GM10248 (cell line): Measurements from ENCODE around the gene TCEA2.

Experiments
- CTCF ChIA-PET: fragments of 300-600 bp; sonication (Branson Sonifier 250); formaldehyde crosslinking; extraction: SDS; loops from one replicate; lab custom pipeline; 2021; ENCODE audit warnings: antibody characterized with exemption; lab: Yijun Ruan, JAX
- POLR2A ChIA-PET: fragments of 350-650 bp; sonication (Branson Sonifier 250); formaldehyde crosslinking; extraction: SDS; loops from one replicate; lab custom pipeline; 2020; ENCODE audit warnings: antibody characterized with exemption; lab: Yijun Ruan, JAX
- DNase-seq: peaks from one replicate; pipeline ENCODE4 v3.0.0; 2012; ENCODE audit errors: extremely low spot score
- TF ChIP-seq, protein P1 (sequence below): IDR thresholded peaks from 2 replicates; pipeline ENCODE4 v1.5.1; 2012; ENCODE audit warnings: mild to moderate bottlenecking, low read depth; ENCODE audit errors: extremely low read depth, missing control alignments, control extremely low read depth

The TCEA2 gene

GRCh38 chr20:64090165-64090564 is 27.2 kb downstream of the TCEA2 start:
- ChIA-PET POLR2A (no interaction called here), CTCF (interaction anchor here (1.4 kb wide), 1 partner anchor 32 kb away, joined by 3 read pairs; no protein-coding TSS in a partner anchor)
- TF ChIP-seq, protein P1, sequence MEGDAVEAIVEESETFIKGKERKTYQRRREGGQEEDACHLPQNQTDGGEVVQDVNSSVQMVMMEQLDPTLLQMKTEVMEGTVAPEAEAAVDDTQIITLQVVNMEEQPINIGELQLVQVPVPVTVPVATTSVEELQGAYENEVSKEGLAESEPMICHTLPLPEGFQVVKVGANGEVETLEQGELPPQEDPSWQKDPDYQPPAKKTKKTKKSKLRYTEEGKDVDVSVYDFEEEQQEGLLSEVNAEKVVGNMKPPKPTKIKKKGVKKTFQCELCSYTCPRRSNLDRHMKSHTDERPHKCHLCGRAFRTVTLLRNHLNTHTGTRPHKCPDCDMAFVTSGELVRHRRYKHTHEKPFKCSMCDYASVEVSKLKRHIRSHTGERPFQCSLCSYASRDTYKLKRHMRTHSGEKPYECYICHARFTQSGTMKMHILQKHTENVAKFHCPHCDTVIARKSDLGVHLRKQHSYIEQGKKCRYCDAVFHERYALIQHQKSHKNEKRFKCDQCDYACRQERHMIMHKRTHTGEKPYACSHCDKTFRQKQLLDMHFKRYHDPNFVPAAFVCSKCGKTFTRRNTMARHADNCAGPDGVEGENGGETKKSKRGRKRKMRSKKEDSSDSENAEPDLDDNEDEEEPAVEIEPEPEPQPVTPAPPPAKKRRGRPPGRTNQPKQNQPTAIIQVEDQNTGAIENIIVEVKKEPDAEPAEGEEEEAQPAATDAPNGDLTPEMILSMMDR: no peak
- no peak for DNase-seq

- TF ChIP-seq, protein P1: no peak
Measured at GRCh38 chr20:64091340-64091739, 28.3 kb downstream of the TCEA2 start.

DNA sequence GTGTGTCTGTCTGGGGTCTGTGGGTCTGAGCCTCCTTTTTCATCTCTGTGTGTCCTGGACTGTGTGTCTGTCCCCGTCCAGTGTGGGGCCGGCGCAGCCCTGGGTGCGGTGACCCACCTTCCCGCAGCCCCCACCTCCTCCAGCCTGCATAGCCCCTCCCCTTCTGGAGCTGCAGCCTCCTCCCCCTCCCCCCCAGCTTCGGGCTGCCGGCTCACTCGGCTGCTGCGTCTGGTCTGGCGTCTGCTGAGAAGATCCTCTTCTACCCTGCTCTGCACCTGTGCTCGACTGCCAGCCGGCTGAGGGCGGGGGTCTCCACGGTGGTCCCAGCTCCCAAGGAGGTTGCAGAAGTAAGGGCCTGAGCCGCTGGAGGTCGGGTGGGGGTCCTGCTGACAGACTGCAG is 28.8 kb downstream of the TCEA2 start:
- POLR2A ChIA-PET: no interaction called here
- TF ChIP-seq, protein P1: no peak
- CTCF ChIA-PET: no interaction called here
- DNase-seq: no peak

More at GRCh38 chr20:64091340-64091739, 28.3 kb downstream of the TCEA2 start:
- CTCF ChIA-PET: no interaction called here
- POLR2A ChIA-PET: no interaction called here
- no peak for DNase-seq

DNA sequence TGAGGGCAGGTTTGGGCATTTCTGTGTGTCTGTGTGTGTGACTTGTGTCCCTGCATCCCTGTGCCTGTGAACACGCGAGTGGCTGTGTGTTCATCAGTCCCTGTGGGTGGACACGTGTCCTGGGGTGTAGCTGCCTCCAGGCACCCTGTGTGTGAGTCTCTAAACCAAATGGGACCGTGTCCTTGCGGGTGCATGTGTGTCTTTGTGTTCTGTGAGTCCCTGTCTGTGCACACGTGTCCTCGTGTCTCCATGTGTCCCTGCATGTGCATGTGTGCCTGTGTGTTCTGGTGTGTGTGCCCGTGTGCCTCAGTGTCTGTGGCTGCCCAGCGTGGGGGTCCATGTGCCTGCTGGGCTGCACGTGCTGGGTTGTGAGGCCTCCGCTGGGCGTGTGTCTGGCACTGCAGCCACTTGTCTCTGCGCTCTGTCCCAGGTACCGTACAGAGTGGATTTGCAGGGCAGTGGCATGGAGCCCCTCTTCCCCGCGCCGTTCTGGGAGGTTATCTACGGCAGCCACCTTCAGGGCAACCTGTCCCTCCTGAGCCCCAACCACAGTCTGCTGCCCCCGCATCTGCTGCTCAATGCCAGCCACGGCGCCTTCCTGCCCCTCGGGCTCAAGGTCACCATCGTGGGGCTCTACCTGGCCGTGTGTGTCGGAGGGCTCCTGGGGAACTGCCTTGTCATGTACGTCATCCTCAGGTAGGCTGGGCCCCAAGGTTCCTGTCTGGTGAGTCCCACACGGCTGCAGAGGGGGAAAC is 29.4 kb downstream of the TCEA2 start:
- ChIA-PET CTCF (interaction anchor here (1.0 kb wide), 1 partner anchor 8 kb away, joined by 3 read pairs; the partner anchor contains the start of gene LKAAEAR1), POLR2A (no interaction called here)

GRCh38 chr20:64093013-64093503 is 30.1 kb downstream of the TCEA2 start:
- TF ChIP-seq, protein P1: no peak
- CTCF ChIA-PET: interaction anchor here (1.0 kb wide), 1 partner anchor 9 kb away, joined by 3 read pairs; the partner anchor contains the start of gene LKAAEAR1
- DNase-seq: no peak
- POLR2A ChIA-PET: no interaction called here

More for the DNA sequence above, 29.4 kb downstream of the TCEA2 start:
- TF ChIP-seq, protein P1: no peak
- DNase-seq: no peak

GRCh38 chr20:64095455-64095854 is 32.5 kb downstream of the TCEA2 start:
- POLR2A ChIA-PET: no interaction called here
- no peak for DNase-seq
- CTCF ChIA-PET: no interaction called here
- TF ChIP-seq, protein P1: no peak
